ENCODE data around the gene LYRM1. TPM values are rescaled to one million over a fixed set of nuclear protein-coding genes. Genes with fewer than 3 reads are reported as not detected.

The LYRM1 gene
- total RNA-seq, 1 donor from 2014 or later: 31.7 TPM

GRCh38 chr16:20948444-20948843 is 47.9 kb downstream of the LYRM1 start:
- no peaks in the 10 kb centered on the region for H3K9me3 Mint-ChIP-seq
- H3K27ac Mint-ChIP-seq: no peak overlapping the region
- DNase-seq (ENCODE audit: extremely low spot score, unreplicated experiment): no peak
- TF ChIP-seq, protein P1, sequence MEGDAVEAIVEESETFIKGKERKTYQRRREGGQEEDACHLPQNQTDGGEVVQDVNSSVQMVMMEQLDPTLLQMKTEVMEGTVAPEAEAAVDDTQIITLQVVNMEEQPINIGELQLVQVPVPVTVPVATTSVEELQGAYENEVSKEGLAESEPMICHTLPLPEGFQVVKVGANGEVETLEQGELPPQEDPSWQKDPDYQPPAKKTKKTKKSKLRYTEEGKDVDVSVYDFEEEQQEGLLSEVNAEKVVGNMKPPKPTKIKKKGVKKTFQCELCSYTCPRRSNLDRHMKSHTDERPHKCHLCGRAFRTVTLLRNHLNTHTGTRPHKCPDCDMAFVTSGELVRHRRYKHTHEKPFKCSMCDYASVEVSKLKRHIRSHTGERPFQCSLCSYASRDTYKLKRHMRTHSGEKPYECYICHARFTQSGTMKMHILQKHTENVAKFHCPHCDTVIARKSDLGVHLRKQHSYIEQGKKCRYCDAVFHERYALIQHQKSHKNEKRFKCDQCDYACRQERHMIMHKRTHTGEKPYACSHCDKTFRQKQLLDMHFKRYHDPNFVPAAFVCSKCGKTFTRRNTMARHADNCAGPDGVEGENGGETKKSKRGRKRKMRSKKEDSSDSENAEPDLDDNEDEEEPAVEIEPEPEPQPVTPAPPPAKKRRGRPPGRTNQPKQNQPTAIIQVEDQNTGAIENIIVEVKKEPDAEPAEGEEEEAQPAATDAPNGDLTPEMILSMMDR (conservative IDR thresholded peaks at IDR 0.05): no peak
- no peak overlapping the region for H3K4me3 Mint-ChIP-seq
- H3K36me3 Mint-ChIP-seq: no peaks in the 10 kb centered on the region
- no peaks in the 10 kb centered on the region for H3K27me3 Mint-ChIP-seq
- H3K4me1 Mint-ChIP-seq (ENCODE audit: unreplicated experiment): peaks cover 5% of the 10 kb centered on the region

- H3K9me3 Mint-ChIP-seq: no peaks in the 10 kb centered on the region
- H3K27ac Mint-ChIP-seq: no peak overlapping the region
- H3K4me1 Mint-ChIP-seq (ENCODE audit: unreplicated experiment): peaks cover 5% of the 10 kb centered on the region
- no peak overlapping the region for H3K4me3 Mint-ChIP-seq
- H3K36me3 Mint-ChIP-seq: no peaks in the 10 kb centered on the region
- H3K27me3 Mint-ChIP-seq: no peaks in the 10 kb centered on the region
- TF ChIP-seq, protein P1 (conservative IDR thresholded peaks at IDR 0.05): no peak
- no peak for DNase-seq (ENCODE audit: extremely low spot score, unreplicated experiment)
Observed at GRCh38 chr16:20949660-20950059, 49.1 kb downstream of the LYRM1 start.

DNA sequence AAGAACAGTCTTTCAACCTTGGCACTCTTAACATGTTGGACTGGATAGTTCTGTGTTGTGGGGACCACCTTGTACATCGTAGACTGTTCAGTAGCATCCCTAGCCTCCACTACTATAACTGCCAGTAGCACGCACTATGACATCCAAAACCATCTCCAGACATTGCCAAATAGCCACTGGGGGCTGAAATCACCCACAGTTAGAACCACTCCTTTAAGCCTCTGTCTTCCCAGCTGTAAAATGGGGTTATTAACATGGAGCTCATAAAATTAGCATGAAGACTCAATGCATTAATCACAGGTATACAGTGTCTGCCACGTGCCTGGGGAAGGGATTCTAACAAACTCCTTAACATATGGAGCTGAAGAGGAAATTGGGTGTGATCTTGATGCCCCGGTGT is 49.7 kb downstream of the LYRM1 start:
- TF ChIP-seq, protein P1 (conservative IDR thresholded peaks at IDR 0.05): no peak
- no peak overlapping the region for H3K27ac Mint-ChIP-seq
- DNase-seq (ENCODE audit: extremely low spot score, unreplicated experiment): no peak
- H3K4me1 Mint-ChIP-seq (ENCODE audit: unreplicated experiment): peaks cover 5% of the 10 kb centered on the region
- H3K36me3 Mint-ChIP-seq: no peaks in the 10 kb centered on the region
- H3K9me3 Mint-ChIP-seq: no peaks in the 10 kb centered on the region
- no peak overlapping the region for H3K4me3 Mint-ChIP-seq
- H3K27me3 Mint-ChIP-seq: no peaks in the 10 kb centered on the region

- H3K27ac Mint-ChIP-seq: no peak overlapping the region
- no peaks in the 10 kb centered on the region for H3K27me3 Mint-ChIP-seq
- no peaks in the 10 kb centered on the region for H3K36me3 Mint-ChIP-seq
- no peak for DNase-seq (ENCODE audit: extremely low spot score, unreplicated experiment)
- no peak overlapping the region for H3K4me3 Mint-ChIP-seq
- peaks cover 8% of the 10 kb centered on the region for H3K4me1 Mint-ChIP-seq (ENCODE audit: unreplicated experiment)
- TF ChIP-seq, protein P1 (conservative IDR thresholded peaks at IDR 0.05): no peak
- H3K9me3 Mint-ChIP-seq: no peaks in the 10 kb centered on the region
Observed at GRCh38 chr16:20952139-20952920, 51.8 kb downstream of the LYRM1 start.

GRCh38 chr16:20954574-20954973 is 54.0 kb downstream of the LYRM1 start:
- DNase-seq (ENCODE audit: extremely low spot score, unreplicated experiment): no peak
- peaks cover 8% of the 10 kb centered on the region for H3K4me1 Mint-ChIP-seq (ENCODE audit: unreplicated experiment)
- no peak overlapping the region for H3K4me3 Mint-ChIP-seq

More at GRCh38 chr16:20954574-20954973, 54.0 kb downstream of the LYRM1 start:
- H3K36me3 Mint-ChIP-seq: no peaks in the 10 kb centered on the region
- no peak overlapping the region for H3K27ac Mint-ChIP-seq
- no peaks in the 10 kb centered on the region for H3K9me3 Mint-ChIP-seq
- H3K27me3 Mint-ChIP-seq: no peaks in the 10 kb centered on the region
- TF ChIP-seq, protein P1 (conservative IDR thresholded peaks at IDR 0.05): no peak

Measured in type B pancreatic cell (in vitro differentiated cells).